ENCODE data around the gene AFDN.

GRCh38 chr6:167894965-167895364 lies 68.3 kb downstream of the AFDN start:
- TF ChIP-seq CTCF (IDR thresholded peaks at IDR 0.05; ENCODE audit: borderline replicate concordance, extremely low read depth, low read length, poor library complexity, severe bottlenecking) (no peak), EZH2 (IDR thresholded peaks at IDR 0.05; ENCODE audit: borderline replicate concordance, low read depth, low read length, severe bottlenecking) (no peak)

All from DND-41 (cell line).